Psoas muscle (tissue), 8 donors: Measurements from ENCODE around the gene ABHD1. TPM values are rescaled to one million over a fixed set of nuclear protein-coding genes. Genes with fewer than 3 reads are reported as not detected.
"Not testable (repeated sequence)": the region's sequence is repeated elsewhere in the genome, so short reads cannot be mapped to it uniquely, and the experiment has no call there.

Source experiments
- ATAC-seq, 4 donors: fragments of 200-7000 bp; cut with Tn5 transposase; one replicate each; pipeline ENCODE4 v1.9.1; 2020; ENCODE audit warnings: moderate library complexity in 3 of 4, mild to moderate bottlenecking in 2 of 4
- DNase-seq, 2 donors: peaks; one replicate each; pipeline ENCODE4 v3.0.0-alpha.2; 2020
- H3K27ac ChIP-seq: fragments of 200-600 bp; one replicate; pipeline ENCODE4 v1.8.0; 2022
- H3K27me3 ChIP-seq, 3 donors: fragments of 200-600 bp in 1 of 3; one replicate each; pipeline versions ENCODE4 v1.6.1 to v1.8.0; 2013 to 2022; ENCODE audit warnings: low read length in 2 of 3, mild to moderate bottlenecking in 2 of 3, moderate library complexity in 1 of 3; ENCODE audit not compliant: insufficient read depth in 3 of 3
- H3K36me3 ChIP-seq, 2 donors: fragments of 200-600 bp in 1 of 2; one replicate each; pipeline versions ENCODE4 v1.6.1 to v1.8.0; 2013 to 2022; ENCODE audit warnings: low read depth in 1 of 2, mild to moderate bottlenecking in 1 of 2, moderate library complexity in 1 of 2; ENCODE audit not compliant: insufficient read depth in 1 of 2
- H3K4me1 ChIP-seq: fragments of 200-600 bp; one replicate; pipeline ENCODE4 v1.8.0; 2022
- H3K4me3 ChIP-seq: fragments of 200-600 bp; one replicate; pipeline ENCODE4 v1.8.0; 2022; ENCODE audit warnings: mild to moderate bottlenecking
- H3K9me3 ChIP-seq: fragments of 200-600 bp; one replicate; pipeline ENCODE4 v1.8.0; 2022
- CTCF ChIP-seq: fragments of 200-600 bp; IDR thresholded peaks from one replicate; pipeline ENCODE4 v1.8.0; 2022; ENCODE audit warnings: antibody characterized with exemption
- WGBS, 3 donors: extraction: QIAGEN DNeasy Blood & Tissue Kit; methylation state at CpG; one replicate each; pipeline versions ENCODE4 v1.1.6 to v1.1.7; 2013; 5-methylcytosine and 5-hydroxymethylcytosine counted together
- intact Hi-C, 2 donors: fragments of 100-400 bp; cut with DNase I; formaldehyde crosslinking; loops; one replicate each; pipeline versions ENCODE4 v1.11.0 to v1.14.2; 2022
- polyA plus RNA-seq, 3 donors: library from polyadenylated mRNA; stranded (reverse); fragments of 200-250 nt; gene quantifications; one replicate each; pipeline ENCODE4 v1.2.3, GENCODE V29; 2013
- total RNA-seq, 4 donors: library from RNA; stranded (reverse); fragmentation: NEBNext Ultra II Directional in 2 of 4; extraction: Animal tissue kit (Norgen Biotek cat#: 25700) in 2 of 4; gene quantifications; one replicate each; pipeline versions ENCODE4 v1.2.1 to v1.2.4, GENCODE V29; 2021 to 2023
- donor health status: healthy with polysubstance abuse.
- donor health status: DM: no; HTN: no; CAD: no; lungs with moderate emphysema.
- donor health status: Bipolar disorder and iron deficiency.
- donor health status: healthy.
- donor health status: DM: yes; HTN: yes; CAD: no.
- donor health status: DM: no; HTN: no; CAD: no.
- donor health status: DM: no; HTN: no; CAD: no.
- donor health status: DM: yes; HTN: yes; CAD: no.

Gene ABHD1
- total and polyA plus RNA-seq, 7 donors: 1.4 to 4.5 (median 3.8) TPM

DNA sequence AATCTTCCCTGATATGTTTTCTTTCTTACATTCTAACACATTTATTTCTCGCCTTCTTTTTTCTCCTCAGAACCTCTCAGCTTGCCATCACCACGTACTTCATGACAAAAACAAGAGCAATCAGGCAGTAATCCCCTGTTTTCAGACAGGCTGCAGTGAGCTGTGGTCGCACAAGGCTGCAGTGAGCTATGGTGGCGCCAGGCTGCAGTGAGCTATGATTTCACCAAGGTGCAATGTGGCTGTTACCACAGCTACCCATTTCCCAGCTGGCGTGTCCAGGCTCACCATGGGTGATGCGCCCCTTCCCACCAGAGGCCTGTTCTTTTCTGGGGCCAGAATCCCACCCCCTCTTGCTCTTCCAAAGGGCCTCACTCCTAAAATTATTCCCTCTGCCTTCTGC lies 51.0 kb downstream of the ABHD1 start:
- no peak for ATAC-seq
- Histone ChIP-seq H3K4me1 (no peaks in the 10 kb centered on the region), H3K27ac (no peak overlapping the region), H3K4me3 (no peak overlapping the region), H3K9me3 (no peaks in the 10 kb centered on the region), H3K27me3 (peaks cover 0 to 12% (median 0%) of the 10 kb centered on the region in 3 donors), H3K36me3 (no peaks in the 10 kb centered on the region)
- no peak for TF ChIP-seq CTCF
- 68 to 71% (median 68%) methylated on average over 6 of the region's 6 CpGs for whole genome bisulfite sequencing, 3 donors
- intact Hi-C loops: loop anchor here in 1 of 2 donors (5.0 kb wide), 1 partner anchor 32 kb away; no protein-coding TSS in a partner anchor
- DNase-seq: no peak

- no peak for ATAC-seq
- no peak overlapping the region for H3K4me3 ChIP-seq
- H3K36me3 ChIP-seq: no peaks in the 10 kb centered on the region
- no peak for DNase-seq
- no peaks in the 10 kb centered on the region for H3K4me1 ChIP-seq
- peaks cover 0 to 12% (median 0%) of the 10 kb centered on the region in 3 donors for H3K27me3 ChIP-seq
- WGBS, 3 donors: 73 to 76% (median 76%) methylated on average over 8 of the region's 8 CpGs
- H3K9me3 ChIP-seq: no peaks in the 10 kb centered on the region
- TF ChIP-seq CTCF: no peak
- H3K27ac ChIP-seq: no peak overlapping the region
- intact Hi-C loops: loop anchor here in 1 of 2 donors (5.0 kb wide), 1 partner anchor 33 kb away; no protein-coding TSS in a partner anchor
Measured at GRCh38 chr2:27175330-27175729, 51.7 kb downstream of the ABHD1 start.

DNA sequence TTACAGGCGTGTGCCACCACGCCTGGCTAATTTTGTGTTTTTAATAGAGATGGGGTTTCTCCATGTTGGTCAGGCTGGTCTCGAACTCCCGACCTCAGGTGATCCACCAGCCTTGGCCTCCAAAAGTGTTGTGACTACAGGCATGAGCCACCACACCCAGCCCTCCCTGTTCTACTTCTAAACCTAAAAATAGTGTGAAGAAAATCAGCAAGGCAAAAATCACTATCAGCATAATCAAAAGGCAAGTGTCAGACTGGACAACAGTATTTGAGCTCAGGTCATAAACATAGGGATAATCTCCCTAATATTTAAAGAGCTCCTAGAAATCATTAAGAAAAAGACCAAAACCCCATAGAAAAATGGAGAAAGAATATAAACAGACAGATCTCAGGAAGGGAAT lies 52.2 kb downstream of the ABHD1 start:
- peaks cover 0 to 12% (median 0%) of the 10 kb centered on the region in 3 donors for H3K27me3 ChIP-seq
- H3K4me3 ChIP-seq, DNase-seq, ATAC-seq, H3K9me3 ChIP-seq, H3K36me3 ChIP-seq, H3K27ac ChIP-seq, H3K4me1 ChIP-seq: not testable (repeated sequence)
- intact Hi-C loops: loop anchor here in 1 of 2 donors (5.0 kb wide), 1 partner anchor 33 kb away; no protein-coding TSS in a partner anchor
- 89 to 90% (median 90%) methylated on average over 4 of the region's 4 CpGs for WGBS, 3 donors

- no peak for TF ChIP-seq CTCF
- ATAC-seq: no peak
- Histone ChIP-seq H3K27ac (no peak overlapping the region), H3K9me3 (no peaks in the 10 kb centered on the region), H3K27me3 (peaks cover 0 to 12% (median 0%) of the 10 kb centered on the region in 3 donors), H3K4me1 (no peaks in the 10 kb centered on the region), H3K4me3 (no peak overlapping the region), H3K36me3 (no peaks in the 10 kb centered on the region)
- intact Hi-C loops: loop anchor here in 1 of 2 donors (5.0 kb wide), 1 partner anchor 35 kb away; no protein-coding TSS in a partner anchor
- 82 to 85% (median 84%) methylated on average over 15 of the region's 15 CpGs for WGBS, 3 donors
- DNase-seq: no peak
Measured at GRCh38 chr2:27177441-27178351, 54.1 kb downstream of the ABHD1 start.

DNA sequence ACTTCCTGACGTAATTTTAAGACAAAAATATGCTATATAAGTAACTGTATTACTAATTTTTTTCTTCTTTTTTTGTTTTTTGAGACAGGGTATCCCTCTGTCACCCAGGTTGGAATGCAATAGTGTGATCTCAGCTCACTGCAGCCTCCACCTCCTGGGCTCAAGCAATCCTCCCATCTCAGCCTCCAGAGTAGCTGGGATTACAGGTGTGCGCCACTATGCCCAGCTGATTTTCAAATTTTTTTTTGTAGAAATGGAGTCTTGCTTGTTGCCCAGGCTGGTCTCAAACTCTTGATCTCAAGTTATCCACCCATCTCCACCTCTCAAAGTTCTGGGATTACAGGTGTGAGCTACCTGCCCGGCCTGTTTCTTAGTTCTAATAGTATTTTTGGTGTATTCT lies 54.9 kb downstream of the ABHD1 start:
- WGBS, 3 donors: 86 to 91% (median 86%) methylated on average over 3 of the region's 3 CpGs
- no peak for TF ChIP-seq CTCF
- DNase-seq (no peak), ATAC-seq (no peak)
- H3K27me3 ChIP-seq: peaks cover 0 to 12% (median 0%) of the 10 kb centered on the region in 3 donors
- no peaks in the 10 kb centered on the region for H3K9me3 ChIP-seq
- no peaks in the 10 kb centered on the region for H3K36me3 ChIP-seq
- intact Hi-C loops: loop anchor here in 1 of 2 donors (5.0 kb wide), 1 partner anchor 36 kb away; no protein-coding TSS in a partner anchor
- no peaks in the 10 kb centered on the region for H3K4me1 ChIP-seq
- H3K4me3 ChIP-seq: no peak overlapping the region
- no peak overlapping the region for H3K27ac ChIP-seq
